Activated CD4-positive, CD25-positive, alpha-beta regulatory T cell treated with anti-CD3 and anti-CD28 coated beads, Interleukin-2, amount 50 U/mL, for 16 hours (primary cell): ENCODE measurements around the gene HIGD2B.
A peak's percentile ranks its signal among the peaks of the same experiment; 100 is the strongest.
"Not testable (repeated sequence)": the region's sequence is repeated elsewhere in the genome, so short reads cannot be mapped to it uniquely, and the experiment has no call there.

Experiments
- DNase-seq: peaks from one replicate; pipeline ENCODE4 v3.0.0-alpha.2; 2020; ENCODE audit warnings: low read depth, low spot score

The HIGD2B gene

DNA sequence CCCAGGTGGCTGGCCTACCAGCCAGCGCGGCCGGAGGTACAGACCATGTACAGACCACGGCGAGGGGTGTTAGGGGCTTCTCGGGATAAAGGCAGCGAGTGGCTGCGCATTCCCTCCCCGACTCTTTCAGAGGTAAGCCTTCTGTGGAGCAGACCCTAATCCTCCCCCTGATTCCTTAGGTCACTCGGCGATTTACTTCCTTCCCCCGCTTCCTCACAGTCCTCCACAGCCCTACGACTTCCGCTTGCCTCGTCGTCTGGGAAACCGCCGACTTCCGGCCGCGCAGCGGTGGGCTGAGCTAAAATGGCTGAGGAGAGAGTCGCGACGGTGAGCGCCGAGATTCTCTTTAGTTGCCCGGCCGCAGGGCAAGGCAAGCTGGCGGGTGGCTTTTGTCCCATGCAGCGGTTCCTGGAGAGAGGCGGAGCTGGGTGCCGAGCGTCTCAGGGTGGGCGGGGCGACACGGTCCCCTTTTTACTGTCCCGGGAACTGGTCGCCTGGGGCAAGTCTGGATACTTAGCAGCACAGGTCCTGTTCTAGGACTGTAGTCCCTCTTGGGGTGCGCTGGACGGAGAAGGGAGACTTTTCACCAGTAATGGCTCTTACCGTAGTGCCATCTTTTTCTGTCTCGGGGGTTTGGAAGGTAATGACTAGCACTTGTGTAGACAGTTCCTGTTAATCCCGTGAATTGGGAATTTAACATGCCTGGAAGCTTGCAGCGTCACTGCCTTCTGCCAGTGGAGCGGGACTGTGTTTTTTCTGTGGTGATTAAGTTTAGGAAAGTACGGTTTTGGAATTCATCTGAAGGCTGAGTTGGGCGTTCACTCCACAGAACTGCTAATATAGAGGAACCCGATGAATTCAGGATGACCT is at the start of gene HIGD2B, which contains the start of gene BBS4:
Gene HIGD2B, minus strand, starts transcription at position 258 of the 870 bp plus-strand sequence. CDS start 9,808 bp downstream, outside the sequence.
Gene BBS4, plus strand, starts transcription at position 283 of the 870 bp plus-strand sequence. Its CDS starts 21 bp downstream, at position 304.
- DNase-seq = peak; percentile 73

DNA sequence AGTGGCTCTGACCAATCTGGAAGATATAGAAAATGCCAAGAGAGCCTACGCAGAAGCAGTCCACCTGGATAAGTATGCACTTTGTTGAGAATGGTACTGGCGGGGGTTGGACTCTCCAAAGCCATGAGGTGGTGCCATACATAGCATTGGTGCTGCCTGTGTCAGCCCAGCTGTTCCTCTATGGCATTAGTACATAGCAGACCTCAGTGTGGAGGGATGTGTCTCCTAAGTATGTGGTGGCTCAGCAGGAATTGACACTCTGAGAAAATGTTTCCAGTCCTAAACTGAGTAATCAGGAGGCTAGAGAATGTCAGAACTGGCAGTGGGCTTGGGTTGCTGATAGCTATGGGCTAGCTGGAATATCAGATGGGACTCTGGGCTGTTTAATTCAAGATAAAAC is 49.1 kb upstream of the HIGD2B start:
- DNase-seq = no peak

GRCh38 chr15:72733941-72734738 is 48.2 kb upstream of the HIGD2B start:
- DNase-seq = no peak

DNA sequence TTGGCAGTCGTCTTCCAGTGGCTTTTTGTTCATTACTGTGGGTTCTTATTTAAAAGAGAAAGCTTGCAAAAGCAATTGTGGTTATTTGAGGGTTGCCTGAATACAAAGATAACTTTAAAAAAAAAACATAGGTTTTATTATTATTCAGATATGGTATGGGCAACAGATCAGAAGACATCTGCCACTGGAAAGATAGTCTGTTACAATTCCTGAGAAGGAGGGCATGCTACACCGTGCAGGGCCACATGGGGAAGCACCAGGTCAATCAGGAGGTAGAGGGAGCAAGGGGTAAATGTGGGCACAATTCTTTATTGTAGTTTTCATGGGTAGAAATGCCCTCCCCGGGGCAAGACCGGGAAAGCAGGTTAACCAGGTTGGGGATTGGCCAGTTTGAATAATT is 46.5 kb upstream of the HIGD2B start:
- DNase-seq = no peak

GRCh38 chr15:72732086-72732485 is 46.1 kb upstream of the HIGD2B start:
- no peak for DNase-seq

GRCh38 chr15:72728821-72729220 is 42.8 kb upstream of the HIGD2B start:
- no peak for DNase-seq

DNA sequence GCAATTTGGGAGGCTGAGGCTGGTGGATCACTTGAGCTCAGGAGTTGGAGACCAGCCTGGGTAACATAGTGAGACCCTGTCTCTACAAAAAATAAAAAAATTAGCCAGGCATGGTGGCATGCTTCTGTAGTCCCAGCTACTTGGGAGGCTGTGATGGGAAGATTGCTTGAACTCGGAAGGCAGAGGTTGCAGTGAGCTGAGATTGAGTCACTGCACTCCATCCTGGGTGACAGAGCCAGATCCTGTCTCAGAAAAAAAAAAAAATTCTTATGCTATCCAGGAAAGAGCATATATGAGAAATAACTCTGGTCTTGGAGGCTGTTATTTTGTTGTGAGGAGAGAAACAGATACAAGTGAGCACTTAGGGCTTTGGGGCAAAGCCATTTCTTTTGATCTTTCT is 42.3 kb upstream of the HIGD2B start:
- not testable (repeated sequence) for DNase-seq

- no peak for DNase-seq
Measured at GRCh38 chr15:72727154-72727553, 41.2 kb upstream of the HIGD2B start.

DNA sequence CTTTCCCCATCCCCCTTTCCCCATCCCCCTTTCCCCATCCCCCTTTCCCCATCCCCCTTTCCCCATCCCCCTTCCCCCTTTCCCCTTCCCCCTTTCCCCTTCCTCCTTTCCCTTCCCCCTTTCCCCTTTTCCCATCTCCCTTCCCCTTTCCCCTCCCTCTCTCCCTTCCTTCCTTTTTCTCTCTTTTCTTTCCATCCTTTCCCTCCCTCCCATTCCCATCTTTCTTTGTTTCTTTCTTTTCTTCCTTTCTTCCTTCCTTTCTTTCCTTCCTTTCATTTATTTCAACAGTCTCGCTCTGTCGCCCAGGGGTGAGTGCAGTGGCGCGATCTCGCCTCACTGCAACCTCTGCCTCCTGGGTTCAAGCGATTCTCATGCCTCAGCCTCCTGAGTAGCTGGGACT is 39.9 kb upstream of the HIGD2B start:
- DNase-seq = not testable (repeated sequence)

- DNase-seq = no peak
Measured at GRCh38 chr15:72725446-72725845, 39.5 kb upstream of the HIGD2B start.

- DNase-seq = no peak
Measured at GRCh38 chr15:72724028-72724427, 38.0 kb upstream of the HIGD2B start.

- peak; percentile 49 for DNase-seq
Measured at GRCh38 chr15:72722071-72722696, 36.2 kb upstream of the HIGD2B start.

- DNase-seq = not testable (repeated sequence)
Measured at GRCh38 chr15:72708551-72709303, 22.7 kb upstream of the HIGD2B start.

DNA sequence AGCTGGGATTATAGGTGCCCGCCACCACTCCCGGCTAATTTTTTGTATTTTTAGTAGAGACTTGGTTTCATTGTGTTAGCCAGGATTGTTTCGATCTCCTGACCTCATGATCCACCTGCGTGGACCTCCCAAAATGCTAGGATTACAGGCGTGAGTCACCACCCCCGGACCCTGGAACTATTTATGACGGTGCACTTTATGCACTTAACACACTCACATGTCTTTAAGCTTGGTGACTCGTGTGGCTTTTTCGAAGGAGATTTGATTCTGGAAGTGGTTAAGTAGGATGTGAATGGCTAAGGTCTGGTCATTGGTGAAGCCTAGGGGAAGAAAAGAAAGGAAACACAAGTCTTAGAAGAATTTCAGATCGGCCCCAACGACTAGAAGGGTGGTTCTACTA is 20.3 kb upstream of the HIGD2B start:
- DNase-seq = no peak

GRCh38 chr15:72700076-72700475 is 14.1 kb upstream of the HIGD2B start:
- no peak for DNase-seq

- no peak for DNase-seq
Measured at GRCh38 chr15:72698938-72699337, 13.0 kb upstream of the HIGD2B start.

DNA sequence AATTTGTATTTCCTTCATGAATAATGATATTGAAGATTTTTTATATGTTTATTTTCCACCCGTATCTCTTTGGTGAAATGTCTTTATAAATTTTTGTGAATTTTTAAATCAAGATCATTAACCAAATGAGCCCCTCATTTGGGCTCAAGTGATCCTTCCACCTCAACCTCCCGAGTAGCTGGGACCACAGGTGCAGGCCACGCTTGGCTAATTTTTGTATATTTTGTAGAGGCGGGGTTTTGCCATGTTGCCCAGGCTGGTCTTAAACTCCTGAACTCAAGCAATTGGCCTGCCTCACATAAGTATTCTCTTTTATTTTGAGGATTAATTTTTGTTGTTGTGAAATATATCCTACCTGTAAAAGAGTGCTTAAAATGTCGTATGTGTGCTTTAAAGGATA is 5.0 kb upstream of the HIGD2B start:
- DNase-seq = no peak

- DNase-seq = no peak
Measured at GRCh38 chr15:72688697-72689096, 2.7 kb upstream of the HIGD2B start.

GRCh38 chr15:72685301-72685924 is 569 bp downstream of the HIGD2B start:
- no peak for DNase-seq

- DNase-seq = no peak
Measured at GRCh38 chr15:72682772-72683171, 3.2 kb downstream of the HIGD2B start.

- DNase-seq = no peak
Measured at GRCh38 chr15:72680931-72681330, 5.1 kb downstream of the HIGD2B start.
